ENCODE results near the gene EML1.

EML1 gene

DNA sequence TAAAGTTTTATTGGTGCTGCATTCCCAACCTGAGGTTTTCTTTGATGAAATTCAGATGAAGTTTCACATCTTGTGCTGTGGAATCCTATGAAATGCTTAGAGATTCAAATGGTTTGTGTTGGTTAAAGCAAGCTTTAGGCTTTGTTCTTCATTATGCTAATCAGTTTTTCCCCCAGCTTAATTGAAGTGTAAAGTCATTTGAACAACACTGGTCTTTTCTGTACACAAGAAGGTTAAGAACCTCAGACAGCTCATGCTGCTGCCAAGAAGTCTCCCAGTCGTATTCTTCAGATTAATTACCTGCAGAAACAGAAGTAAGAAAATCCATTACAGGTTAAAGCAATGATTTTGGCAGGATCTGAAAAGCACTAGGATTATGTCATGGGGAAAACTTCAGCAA lies 48.9 kb downstream of the EML1 start:
- no peak for DNase-seq (ENCODE audit: low spot score)
- in situ Hi-C loops (cut with MboI; ENCODE audit: low sequenced_read_pairs, unreplicated experiment), result no loop called here
- TF ChIP-seq, protein P1, sequence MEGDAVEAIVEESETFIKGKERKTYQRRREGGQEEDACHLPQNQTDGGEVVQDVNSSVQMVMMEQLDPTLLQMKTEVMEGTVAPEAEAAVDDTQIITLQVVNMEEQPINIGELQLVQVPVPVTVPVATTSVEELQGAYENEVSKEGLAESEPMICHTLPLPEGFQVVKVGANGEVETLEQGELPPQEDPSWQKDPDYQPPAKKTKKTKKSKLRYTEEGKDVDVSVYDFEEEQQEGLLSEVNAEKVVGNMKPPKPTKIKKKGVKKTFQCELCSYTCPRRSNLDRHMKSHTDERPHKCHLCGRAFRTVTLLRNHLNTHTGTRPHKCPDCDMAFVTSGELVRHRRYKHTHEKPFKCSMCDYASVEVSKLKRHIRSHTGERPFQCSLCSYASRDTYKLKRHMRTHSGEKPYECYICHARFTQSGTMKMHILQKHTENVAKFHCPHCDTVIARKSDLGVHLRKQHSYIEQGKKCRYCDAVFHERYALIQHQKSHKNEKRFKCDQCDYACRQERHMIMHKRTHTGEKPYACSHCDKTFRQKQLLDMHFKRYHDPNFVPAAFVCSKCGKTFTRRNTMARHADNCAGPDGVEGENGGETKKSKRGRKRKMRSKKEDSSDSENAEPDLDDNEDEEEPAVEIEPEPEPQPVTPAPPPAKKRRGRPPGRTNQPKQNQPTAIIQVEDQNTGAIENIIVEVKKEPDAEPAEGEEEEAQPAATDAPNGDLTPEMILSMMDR (IDR thresholded peaks at IDR 0.05; ENCODE audit: borderline replicate concordance, control extremely low read depth, extremely low read depth, insufficient read depth, missing control alignments), result no peak

DNA sequence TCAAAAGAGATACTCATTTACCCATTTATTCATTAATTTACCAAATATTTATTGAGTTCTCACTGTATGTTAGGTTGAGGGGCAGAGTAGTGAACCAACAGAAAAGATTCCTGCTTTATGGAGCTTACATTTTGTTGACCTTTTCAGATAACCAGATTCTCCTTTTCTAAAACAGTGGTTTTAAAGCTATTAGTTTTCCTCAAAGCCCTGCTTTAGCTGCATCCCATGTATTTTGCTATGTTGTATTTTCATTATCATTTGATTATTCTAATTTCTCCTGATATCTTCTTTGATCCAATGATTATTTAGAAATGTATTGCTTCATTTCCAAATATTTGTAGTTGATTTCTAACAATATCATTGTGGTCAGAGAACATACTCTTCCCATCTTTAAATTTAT lies 53.6 kb downstream of the EML1 start:
- DNase-seq (ENCODE audit: low spot score), result no peak
- in situ Hi-C loops (cut with MboI; ENCODE audit: low sequenced_read_pairs, unreplicated experiment), result no loop called here
- TF ChIP-seq, protein P1 (IDR thresholded peaks at IDR 0.05; ENCODE audit: borderline replicate concordance, control extremely low read depth, extremely low read depth, insufficient read depth, missing control alignments), result no peak

DNA sequence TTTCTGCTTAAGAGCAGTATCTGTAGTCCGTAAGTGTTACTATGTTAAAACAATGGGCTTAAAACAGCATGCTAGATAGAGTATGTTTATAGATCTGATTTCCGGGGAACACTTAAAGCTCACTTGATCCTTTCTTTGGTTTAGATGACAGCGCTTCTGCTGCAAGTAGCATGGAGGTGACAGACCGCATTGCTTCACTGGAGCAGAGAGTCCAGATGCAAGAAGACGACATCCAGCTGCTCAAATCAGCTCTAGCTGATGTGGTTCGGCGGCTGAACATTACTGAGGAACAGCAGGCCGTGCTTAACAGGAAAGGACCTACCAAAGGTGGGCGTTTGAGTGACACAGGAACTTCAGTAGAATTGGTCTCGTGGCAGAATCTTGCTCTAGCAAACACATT lies 57.5 kb downstream of the EML1 start:
- DNase-seq (ENCODE audit: low spot score), result no peak
- TF ChIP-seq, protein P1 (IDR thresholded peaks at IDR 0.05; ENCODE audit: borderline replicate concordance, control extremely low read depth, extremely low read depth, insufficient read depth, missing control alignments), result no peak
- in situ Hi-C loops (cut with MboI; ENCODE audit: low sequenced_read_pairs, unreplicated experiment), result no loop called here

DNA sequence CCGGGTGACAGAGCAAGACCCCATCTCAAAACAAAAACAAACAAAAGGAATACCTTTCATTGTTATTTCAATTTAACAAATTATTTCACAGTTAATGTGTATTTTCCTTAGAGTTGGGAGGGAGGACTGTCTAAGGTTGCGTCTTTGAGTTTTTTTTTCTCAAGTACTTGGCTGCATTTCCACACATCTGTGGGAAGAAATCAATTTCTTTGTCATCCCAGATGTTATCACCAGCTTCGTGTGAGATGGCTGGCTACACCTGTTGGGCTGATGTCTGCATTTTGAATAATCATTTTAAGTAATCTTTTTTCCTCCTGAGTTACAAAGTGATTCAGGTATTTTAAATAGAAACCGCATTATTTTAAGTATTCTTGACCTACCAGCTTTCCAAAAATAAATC lies 59.4 kb downstream of the EML1 start:
- in situ Hi-C loops (cut with MboI; ENCODE audit: low sequenced_read_pairs, unreplicated experiment), result no loop called here
- TF ChIP-seq, protein P1 (IDR thresholded peaks at IDR 0.05; ENCODE audit: borderline replicate concordance, control extremely low read depth, extremely low read depth, insufficient read depth, missing control alignments), result no peak
- DNase-seq (ENCODE audit: low spot score), result no peak

DNA sequence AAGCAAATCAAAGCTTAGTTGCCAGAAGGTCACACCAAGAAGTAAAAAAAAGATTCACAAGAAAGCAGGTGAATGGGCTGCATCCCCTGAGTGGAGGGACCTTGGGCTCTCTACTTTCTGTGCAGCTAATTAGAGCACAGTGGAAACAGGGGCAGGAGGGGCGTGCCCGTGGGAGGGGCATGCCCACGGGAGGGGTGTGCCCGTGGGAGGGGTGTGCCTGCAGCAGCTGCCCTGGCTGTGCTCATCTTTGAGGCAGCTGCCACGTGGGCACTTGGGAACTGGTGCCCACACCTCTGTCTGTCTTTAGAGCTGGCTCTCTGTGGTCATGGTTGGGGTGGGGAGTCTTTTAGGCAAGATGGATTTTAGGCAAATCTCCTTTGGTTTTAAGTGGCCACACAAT lies 60.0 kb downstream of the EML1 start:
- no peak for DNase-seq (ENCODE audit: low spot score)
- in situ Hi-C loops (cut with MboI; ENCODE audit: low sequenced_read_pairs, unreplicated experiment), result no loop called here
- TF ChIP-seq, protein P1 (IDR thresholded peaks at IDR 0.05; ENCODE audit: borderline replicate concordance, control extremely low read depth, extremely low read depth, insufficient read depth, missing control alignments), result no peak

DNA sequence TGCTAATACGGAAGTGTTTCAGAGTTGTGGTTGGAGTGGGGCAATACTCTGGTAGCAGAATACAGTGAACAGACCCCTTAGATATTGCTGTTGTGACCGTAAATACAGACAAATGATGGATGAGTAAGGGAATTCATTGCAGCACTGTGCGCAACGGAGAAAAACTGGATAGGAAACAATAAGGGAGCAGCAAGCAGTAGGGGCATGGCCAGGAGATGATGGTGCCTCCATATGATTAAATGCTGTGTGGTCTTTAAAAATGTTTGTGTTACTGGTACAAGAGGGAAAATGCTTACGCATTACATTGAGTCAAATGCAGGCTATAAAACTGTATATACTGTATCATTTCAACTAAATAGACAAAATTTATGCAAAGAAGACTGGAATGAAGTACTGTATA lies 61.6 kb downstream of the EML1 start:
- in situ Hi-C loops (cut with MboI; ENCODE audit: low sequenced_read_pairs, unreplicated experiment), result no loop called here
- TF ChIP-seq, protein P1 (IDR thresholded peaks at IDR 0.05; ENCODE audit: borderline replicate concordance, control extremely low read depth, extremely low read depth, insufficient read depth, missing control alignments), result no peak
- no peak for DNase-seq (ENCODE audit: low spot score)

DNA sequence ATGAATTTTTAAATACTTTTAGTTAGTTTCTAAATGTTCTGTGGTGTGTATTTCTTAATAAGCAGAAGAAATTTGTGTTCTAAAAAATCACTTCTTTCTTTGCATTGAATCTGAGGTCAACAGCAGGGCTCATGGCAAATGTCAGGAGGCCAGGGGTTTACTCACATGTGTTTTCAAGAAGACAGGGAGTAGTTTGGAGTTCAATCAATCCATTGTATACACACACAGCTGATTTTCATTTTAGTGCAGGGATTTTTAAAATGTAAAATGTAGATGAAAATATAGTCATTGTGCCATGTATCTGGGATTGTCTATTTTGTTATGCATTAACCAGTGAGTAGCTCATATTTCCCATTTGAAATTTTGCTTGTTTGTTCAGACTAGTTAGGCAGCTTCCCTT lies 62.1 kb downstream of the EML1 start:
- in situ Hi-C loops (cut with MboI; ENCODE audit: low sequenced_read_pairs, unreplicated experiment), result no loop called here
- TF ChIP-seq, protein P1 (IDR thresholded peaks at IDR 0.05; ENCODE audit: borderline replicate concordance, control extremely low read depth, extremely low read depth, insufficient read depth, missing control alignments), result no peak
- DNase-seq (ENCODE audit: low spot score), result no peak
